Neural cell (in vitro differentiated cells): ENCODE results near the gene FHL2.

Source experiments
- CTCF ChIP-seq: fragments of 450-650 bp; IDR thresholded peaks from 2 replicates; pipeline ENCODE4 v1.5.1; 2014; ENCODE audit warnings: antibody characterized with exemption, mild to moderate bottlenecking, moderate library complexity; ENCODE audit not compliant: poor library complexity, severe bottlenecking
- EZH2 ChIP-seq: fragments of 200-600, 300-800 bp; shearing (Covaris generic), sonication (generic); IDR thresholded peaks from 2 replicates; pipeline ENCODE4 v1.6.1; 2014; ENCODE audit warnings: antibody characterized with exemption, low read length, borderline replicate concordance, mild to moderate bottlenecking; ENCODE audit not compliant: insufficient read depth, poor library complexity, severe bottlenecking
- MXI1 ChIP-seq: fragments of 450-650 bp; conservative IDR thresholded peaks from 2 replicates; pipeline ENCODE4 v1.6.1; 2014; ENCODE audit warnings: antibody characterized with exemption, mild to moderate bottlenecking; ENCODE audit not compliant: poor library complexity, severe bottlenecking
- SMC3 ChIP-seq: fragments of 450-650 bp; conservative IDR thresholded peaks from 2 replicates; pipeline ENCODE4 v1.6.1; 2014; ENCODE audit warnings: antibody characterized with exemption, mild to moderate bottlenecking, moderate library complexity; ENCODE audit not compliant: poor library complexity

GRCh38 chr2:105418522-105418921 lies 19.7 kb upstream of the FHL2 start:
- TF ChIP-seq CTCF (no peak), MXI1 (no peak), SMC3 (no peak), EZH2 (no peak)
